DMS53 treated with DMSO at 0.1 percent for 48 hours (cell line): ENCODE data around the gene AGMAT.
"Not testable (repeated sequence)": the region's sequence is repeated elsewhere in the genome, so short reads cannot be mapped to it uniquely, and the experiment has no call there.

Experiments
- DNase-seq: peaks from one replicate; lab custom pipeline; 2025; ENCODE audit not compliant: unreplicated experiment; lab: John Stamatoyannopoulos, UW

The AGMAT gene

GRCh38 chr1:15616373-15617172, 31.7 kb upstream of the AGMAT start:
- DNase-seq: no peak

GRCh38 chr1:15610167-15610566, 25.3 kb upstream of the AGMAT start:
- DNase-seq: no peak

- DNase-seq: no peak
Measured at GRCh38 chr1:15609631-15610030, 24.8 kb upstream of the AGMAT start.

- no peak for DNase-seq
Measured at GRCh38 chr1:15605398-15606383, 20.8 kb upstream of the AGMAT start.

GRCh38 chr1:15604400-15604799, 19.5 kb upstream of the AGMAT start:
- DNase-seq: not testable (repeated sequence)

GRCh38 chr1:15603966-15604282, 19.1 kb upstream of the AGMAT start:
- DNase-seq: not testable (repeated sequence)

- peak; percentile 95 for DNase-seq
Measured at GRCh38 chr1:15603050-15603965, 18.5 kb upstream of the AGMAT start.

GRCh38 chr1:15598436-15598835, 13.6 kb upstream of the AGMAT start:
- DNase-seq: no peak

GRCh38 chr1:15595809-15596617, 11.2 kb upstream of the AGMAT start:
- no peak for DNase-seq

- DNase-seq: no peak
Measured at GRCh38 chr1:15592285-15592684, 7.4 kb upstream of the AGMAT start.

- DNase-seq: no peak
Measured at GRCh38 chr1:15583016-15583706, 1.7 kb downstream of the AGMAT start.

GRCh38 chr1:15579683-15580047, 5.2 kb downstream of the AGMAT start:
- no peak for DNase-seq

- DNase-seq: no peak
Measured at GRCh38 chr1:15578921-15579682, 5.7 kb downstream of the AGMAT start.

- DNase-seq: peak; percentile 36
Measured at GRCh38 chr1:15577691-15578090, 7.2 kb downstream of the AGMAT start.

- no peak for DNase-seq
Measured at GRCh38 chr1:15575549-15576150, 9.2 kb downstream of the AGMAT start.

- no peak for DNase-seq
Measured at GRCh38 chr1:15574741-15575140, 10.1 kb downstream of the AGMAT start.

- no peak for DNase-seq
Measured at GRCh38 chr1:15573477-15573876, 11.4 kb downstream of the AGMAT start.

GRCh38 chr1:15571266-15571665, 13.6 kb downstream of the AGMAT start:
- DNase-seq: no peak
